DMS153 treated with DMSO at 0.1 percent for 48 hours (cell line): ENCODE results near the gene TAF4B.
"Not testable (repeated sequence)": the region's sequence is repeated elsewhere in the genome, so short reads cannot be mapped to it uniquely, and the experiment has no call there.

Source experiments
- DNase-seq: peaks from one replicate; lab custom pipeline; 2025; ENCODE audit not compliant: unreplicated experiment; lab: John Stamatoyannopoulos, UW

The TAF4B gene

DNA sequence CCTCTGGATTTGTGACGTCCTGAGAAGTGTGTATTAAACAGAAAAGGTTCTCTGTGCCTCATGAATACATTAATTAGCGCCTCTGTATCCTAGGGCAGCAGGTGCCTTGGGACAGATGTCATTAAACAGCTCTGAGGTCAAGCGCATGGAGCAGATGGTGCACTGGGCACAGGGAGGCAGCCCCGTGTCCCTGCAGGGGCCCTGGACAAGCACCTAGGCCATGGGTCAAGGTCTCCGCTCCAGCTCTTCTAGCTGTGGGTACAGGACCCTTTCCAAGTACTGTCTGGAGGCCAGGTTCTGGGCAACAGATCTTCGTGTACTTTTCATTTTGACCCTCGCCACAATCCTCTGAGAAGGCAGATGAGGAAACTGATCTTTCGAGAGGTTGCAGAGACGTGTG is 195.7 kb downstream of the TAF4B start:
- DNase-seq, result no peak

DNA sequence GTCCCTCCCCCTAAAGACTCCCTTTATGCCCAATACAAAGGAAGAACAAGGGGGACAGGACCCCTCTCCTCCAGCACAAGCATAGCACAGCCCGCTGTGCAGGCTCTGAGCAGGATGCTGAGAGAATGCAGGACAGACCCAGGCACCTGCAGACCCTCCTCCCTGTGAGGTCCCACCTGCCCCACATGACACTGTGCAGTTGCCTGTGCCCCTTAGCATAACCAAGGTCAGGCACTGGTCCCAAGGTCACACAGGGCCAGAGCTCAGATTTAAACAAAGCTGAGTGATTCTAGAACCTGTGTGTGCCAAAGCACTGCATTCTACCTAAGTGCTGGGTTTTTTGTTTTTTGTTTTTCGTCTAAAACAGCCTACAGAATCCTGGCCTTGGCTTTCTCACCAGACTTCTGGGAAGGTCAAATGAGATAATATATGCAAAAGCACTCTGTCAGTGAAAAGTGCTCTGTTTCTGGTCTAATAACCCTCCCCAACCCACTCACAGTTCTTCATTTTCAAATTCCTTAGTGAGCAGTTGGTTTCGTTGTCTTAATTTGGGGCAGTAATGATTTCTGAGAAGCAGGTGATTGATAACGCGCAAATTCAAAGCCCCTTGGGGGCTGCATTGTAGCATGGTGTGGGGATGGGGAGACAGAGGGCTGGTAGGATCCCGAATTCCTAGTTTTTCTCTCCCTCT is 196.4 kb downstream of the TAF4B start:
- DNase-seq, result no peak

DNA sequence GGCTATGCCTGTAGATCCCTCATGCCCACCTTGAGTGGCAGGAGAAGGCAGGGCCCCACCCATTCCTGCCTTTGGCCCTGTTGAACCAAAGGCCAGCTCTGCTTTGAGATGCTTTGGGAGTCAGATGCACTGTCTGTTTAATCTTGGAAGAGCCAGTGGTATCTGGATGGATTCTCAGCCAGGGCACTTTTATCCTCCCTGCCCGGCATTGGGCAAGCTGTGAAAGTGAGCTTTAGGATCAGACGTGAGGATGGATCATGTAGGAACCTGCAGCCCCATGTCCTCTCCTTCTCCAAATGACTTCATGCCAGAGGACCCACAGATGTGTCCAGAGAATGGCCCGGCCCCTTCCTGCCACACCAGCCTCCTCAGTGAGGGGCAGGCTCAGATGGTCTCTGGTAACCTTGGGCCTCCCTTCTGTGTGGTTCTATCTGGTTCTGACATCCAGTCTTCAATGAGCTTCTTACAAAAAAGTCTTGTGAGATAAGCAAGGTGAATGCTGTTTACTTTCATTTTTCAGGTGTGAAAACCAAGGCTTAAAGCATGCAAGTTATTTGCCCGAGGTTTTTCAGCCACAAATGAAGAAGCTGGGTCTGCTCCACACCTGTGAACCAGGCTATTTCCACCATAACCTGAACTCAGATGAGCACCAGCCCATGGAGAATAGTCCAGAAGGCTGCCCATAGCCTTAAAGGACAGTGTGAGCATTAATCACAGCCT is 198.3 kb downstream of the TAF4B start:
- no peak for DNase-seq

DNA sequence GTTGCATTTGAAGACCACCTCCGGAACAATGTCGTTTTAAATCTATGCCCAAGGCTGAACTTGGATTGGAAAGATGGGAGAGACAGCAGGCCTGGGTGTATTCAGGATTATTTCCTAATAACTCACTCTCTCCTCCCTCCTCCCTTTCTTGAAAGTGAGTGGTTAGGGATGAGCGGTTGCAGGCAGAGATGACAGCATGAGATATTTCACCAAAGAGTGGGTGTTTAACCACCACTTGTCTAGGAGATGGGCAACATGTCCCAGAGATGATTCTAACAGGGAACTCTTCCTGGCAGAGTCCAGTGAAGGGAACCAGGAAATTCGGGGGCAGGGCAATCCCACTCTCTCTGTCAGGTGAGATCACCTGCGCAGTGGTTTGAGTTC is 198.9 kb downstream of the TAF4B start:
- DNase-seq, result no peak

DNA sequence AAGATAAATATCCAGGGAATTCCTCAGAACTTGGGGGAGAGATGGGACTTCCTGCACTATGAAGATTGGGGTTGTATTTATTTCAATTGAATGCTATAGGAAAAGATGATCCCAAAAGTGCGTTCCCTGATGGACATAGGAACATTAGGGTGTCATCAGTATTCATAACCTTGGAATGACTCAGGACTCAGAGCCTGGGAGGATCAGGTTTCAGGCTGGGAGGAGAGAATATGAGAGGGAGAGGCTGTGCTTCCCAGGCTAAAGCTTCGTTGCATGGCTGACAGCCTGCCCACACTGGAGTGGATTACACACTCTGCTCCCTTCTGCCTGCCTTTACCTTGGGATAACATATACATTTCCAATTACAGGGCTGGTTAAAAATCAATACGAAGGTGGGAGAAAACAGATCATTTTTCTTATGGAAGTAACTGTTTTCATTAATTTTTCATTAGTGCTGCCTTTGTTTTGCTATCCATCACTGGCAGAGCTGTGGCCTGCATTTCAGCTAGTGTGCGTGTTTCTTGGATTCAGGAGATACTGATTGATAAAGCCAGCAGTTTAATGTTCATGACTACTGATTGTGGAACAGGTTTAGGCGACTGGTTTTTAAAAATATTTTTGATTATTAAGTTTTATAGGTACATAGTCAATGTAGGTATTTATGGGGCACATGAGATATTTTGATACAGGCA is 203.4 kb downstream of the TAF4B start:
- DNase-seq, result no peak

DNA sequence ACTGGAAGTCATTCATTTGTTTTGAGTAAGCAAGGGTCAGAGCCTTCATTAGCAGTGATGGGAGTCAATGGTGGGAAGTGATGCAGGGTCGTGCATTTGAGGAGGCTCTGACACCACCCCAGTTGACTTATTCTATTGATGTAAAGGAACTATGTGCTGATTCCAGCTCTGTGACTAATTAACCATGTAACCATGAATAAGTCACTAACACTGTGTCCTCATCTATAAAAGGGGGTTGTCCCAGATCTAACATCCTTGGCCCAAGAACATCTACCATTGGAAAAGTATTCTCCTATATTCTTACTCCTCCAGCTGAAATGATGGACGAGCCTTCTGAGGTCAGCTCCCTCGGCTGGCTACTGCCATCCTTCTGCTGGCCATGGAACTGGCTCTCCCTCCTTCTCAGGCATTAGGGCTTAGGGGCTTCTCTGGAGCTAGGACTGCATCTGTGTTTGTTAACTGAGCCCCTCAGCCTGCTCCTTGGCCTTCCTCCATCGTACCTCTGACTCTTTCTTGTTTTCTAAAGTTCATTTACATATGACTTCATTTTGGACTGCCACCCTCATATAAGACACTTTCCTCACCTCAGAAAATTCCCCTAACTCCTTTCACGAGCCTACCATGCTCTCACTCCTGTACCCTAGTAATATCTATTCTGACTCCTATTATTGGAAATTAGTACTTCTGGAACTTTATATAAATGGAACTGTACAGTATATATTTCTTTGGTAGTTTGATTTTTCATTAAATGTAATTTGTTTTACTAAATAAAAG is 206.6 kb downstream of the TAF4B start:
- no peak for DNase-seq

DNA sequence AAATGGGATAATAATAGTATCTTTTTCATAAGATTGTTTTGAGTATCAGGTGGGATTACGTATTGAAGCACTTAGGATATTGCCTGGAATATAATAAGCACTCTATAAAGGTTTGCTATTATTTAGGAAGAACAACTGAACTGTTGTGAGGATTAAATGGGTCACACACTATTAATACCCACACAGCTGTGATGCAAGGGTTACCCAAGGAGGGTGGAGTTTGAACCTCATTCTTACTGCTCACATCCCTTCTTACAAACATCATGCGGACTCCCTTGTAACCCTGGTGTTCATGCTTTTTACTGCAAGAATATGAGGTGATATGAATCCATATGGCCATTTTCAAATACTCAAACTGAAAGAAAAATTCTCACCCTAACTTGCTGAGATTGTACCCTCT is 208.6 kb downstream of the TAF4B start:
- no peak for DNase-seq

DNA sequence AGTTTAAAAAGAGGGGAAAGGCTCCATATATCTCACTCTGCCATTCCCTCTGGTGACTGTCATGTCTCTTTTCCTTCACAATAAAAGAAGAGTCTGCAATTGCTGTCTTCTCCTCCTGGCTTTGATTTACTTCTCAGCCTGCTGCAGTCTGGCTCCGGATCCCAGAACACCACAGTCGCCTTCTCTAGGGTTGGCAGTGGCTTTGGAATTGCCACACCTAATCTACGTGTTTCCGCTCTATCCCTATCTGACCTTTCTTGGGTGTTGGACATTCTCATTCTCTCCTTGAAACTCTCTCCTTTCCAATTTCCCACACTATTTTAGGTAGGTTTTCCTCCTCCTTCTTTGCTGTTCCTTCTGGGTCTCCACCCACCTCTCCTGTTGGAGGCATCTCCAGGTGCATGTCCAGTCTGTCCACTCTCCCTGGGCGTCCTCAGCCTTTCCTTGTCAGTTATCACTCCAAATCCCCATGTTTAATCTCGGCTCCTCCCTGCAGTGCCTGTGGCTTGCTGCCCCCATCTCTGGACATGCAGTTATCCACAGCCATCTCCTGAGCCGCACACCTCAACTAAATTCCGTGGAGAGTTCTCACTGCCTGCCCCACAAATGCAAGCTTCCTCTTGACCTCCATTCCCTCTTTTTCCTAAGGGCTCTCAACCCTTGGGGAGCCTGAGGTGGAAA is 209.3 kb downstream of the TAF4B start:
- no peak for DNase-seq

DNA sequence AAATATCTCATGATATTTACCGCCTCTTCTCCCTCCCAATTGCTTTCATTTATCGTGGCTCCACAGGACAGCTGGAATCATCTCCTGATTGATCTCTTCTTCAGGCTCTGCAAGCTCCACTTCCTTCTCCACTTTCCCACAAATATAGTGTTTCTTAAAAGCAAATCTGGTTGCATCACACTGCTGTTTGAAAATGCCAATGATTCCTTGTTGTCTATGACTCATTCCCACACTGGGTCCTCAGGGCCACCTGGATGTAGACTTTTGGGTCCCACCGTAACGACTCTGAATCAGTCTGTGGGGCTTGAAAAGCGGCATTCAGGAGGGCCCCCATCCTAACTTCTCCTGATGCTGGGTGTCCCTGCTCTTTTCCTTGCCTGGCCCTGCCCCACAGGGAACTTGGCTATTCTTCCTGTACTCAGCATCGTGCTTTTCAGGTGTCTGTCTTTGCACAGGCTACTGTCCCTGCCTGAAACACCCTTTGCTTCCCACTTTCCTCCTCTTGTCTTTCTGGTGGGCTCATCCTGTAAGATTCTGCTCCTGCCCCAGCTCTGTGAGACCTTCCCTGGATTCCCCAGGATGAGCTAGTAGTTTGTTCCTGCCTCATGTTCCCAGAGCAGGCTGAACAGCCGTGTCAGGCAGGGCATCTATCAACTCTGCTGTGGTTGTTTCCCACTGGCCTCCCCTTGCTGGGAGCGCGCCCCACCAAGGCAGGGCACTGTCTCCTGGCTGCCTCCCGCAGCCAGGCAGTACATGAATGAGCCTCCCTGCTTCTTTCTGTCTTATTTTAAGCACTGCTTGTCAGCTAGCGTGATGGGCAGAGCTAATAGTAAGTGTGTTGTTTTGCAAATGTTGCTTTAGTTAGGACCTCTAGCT is 210.2 kb downstream of the TAF4B start:
- DNase-seq, result no peak

DNA sequence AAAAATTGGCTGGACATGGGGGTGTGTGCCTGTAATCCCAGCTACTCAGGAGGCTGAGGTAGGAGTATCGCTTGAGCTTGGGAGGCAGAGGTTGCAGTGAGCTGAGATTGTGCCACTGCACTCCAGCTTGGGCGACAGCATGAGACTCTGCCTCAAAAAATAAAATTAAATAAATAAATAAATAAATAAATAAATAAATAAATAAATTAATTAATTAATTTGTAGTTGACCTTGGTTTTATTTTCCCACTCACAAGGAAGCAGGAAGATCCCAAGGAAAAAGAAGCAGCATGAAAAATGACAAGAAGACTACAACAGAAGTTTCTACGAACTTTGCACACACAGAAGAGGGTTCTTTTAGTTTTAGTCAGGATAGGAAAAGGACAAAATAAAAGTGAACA is 211.4 kb downstream of the TAF4B start:
- not testable (repeated sequence) for DNase-seq

DNA sequence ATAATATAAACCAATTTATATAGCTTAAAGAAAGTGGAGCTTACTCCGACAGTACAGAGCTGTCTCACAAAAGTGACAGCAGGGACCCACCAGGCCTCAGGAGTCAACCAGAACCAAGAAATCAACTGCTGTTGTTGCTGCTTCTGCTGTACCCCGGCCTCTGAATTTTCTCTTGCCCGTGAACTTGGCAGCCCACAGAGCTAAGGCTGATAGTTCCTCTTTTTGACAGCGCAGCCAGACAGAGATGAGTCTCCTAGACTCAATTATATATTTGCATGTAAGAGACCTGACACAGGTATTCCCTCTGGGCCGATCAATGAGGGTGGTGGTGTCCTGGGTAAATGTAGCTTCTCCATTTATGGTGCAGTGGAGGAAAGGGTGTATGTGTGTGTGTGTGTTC is 212.7 kb downstream of the TAF4B start:
- no peak for DNase-seq

DNA sequence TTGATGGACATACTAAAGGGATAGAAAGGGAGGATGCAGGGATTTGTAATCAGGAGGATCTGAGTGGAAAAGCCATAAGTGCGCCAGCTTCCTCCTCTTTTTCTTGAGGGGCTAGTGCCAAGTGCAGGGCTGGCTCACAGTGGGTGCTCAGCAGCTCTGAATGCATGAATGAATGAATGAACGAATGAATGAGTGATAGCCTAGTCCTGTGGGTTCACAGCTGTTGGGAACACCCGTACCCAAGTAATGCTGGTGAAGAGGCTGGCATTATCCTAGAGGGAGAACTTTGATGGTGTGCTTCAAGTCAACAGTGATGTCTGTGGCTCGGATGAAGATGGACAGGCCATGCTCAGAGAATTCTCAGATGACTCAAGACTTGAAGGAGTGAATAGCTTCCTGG is 213.3 kb downstream of the TAF4B start:
- no peak for DNase-seq

DNA sequence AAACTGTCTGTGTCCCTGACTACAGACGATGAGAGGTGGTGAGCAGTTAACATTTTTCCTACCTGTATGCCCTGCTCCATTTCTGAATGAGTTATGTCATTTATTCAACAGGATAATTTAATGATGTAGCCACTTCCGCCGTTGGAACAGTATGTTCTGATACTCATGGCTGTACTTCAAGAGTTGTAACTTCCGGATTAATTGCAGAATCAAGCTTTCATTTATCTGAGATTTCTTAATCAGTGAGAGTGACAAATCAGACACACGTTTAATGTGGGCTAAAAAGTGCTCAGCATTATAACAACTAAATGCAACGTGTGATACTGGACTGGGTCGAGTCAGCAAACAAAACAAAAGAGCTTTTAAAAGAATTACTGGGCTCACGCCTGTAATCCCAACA is 214.4 kb downstream of the TAF4B start:
- DNase-seq, result no peak
